K562 (cell line): ENCODE data around the gene GFRA1. TPM values are rescaled to one million over a fixed set of nuclear protein-coding genes. Genes with fewer than 3 reads are reported as not detected.

Experiments used
- ATAC-seq: fragments of 200-7000 bp; cut with Tn5 transposase; 3 replicates; pipeline ENCODE4 v1.9.1; 2020; ENCODE audit warnings: moderate library complexity
- BruUV-seq: library from RNA; stranded (reverse); fragments of 400-500 nt; replicated peaks from 2 replicates; lab custom pipeline; 2021; lab: Mats Ljungman, UMichigan
- CTCF ChIA-PET: fragments of 300-600 bp; formaldehyde crosslinking; extraction: SDS; loops from one replicate; lab custom pipeline; 2021; ENCODE audit warnings: low intra/inter-chr PET ratio; lab: Yijun Ruan, JAX
- POLR2A ChIA-PET: fragments of 300-600, 350-650 bp; sonication (Branson Sonifier 250); formaldehyde crosslinking; extraction: SDS; loops from one replicate; lab custom pipeline; 2021; ENCODE audit warnings: antibody characterized with exemption, inconsistent platforms; lab: Yijun Ruan, JAX
- DNase-seq, 4 experiments: peaks; one replicate each; pipeline versions ENCODE4 v3.0.0 to v3.0.0-alpha.2; 2011 to 2018; ENCODE audit warnings: low spot score in 3 of 4, mixed read lengths in 3 of 4; ENCODE audit errors: extremely low read depth in 1 of 4
- FAIRE-seq: peaks from 2 replicates; lab custom pipeline; 2011; peaks lifted over from hg19 to GRCh38; lab: Jason Lieb, UNC
- H2AFZ ChIP-seq: 2 replicates; pipeline ENCODE4 v1.6.0; 2011; ENCODE audit warnings: low read depth, low read length, control low read depth, inconsistent platforms
- H3K27ac ChIP-seq: fragments of 200-600 bp; 3 replicates; pipeline ENCODE4 v1.8.0; 2011; ENCODE audit warnings: low read depth, mild to moderate bottlenecking, control low read depth, inconsistent platforms, low read length, moderate library complexity, mixed read lengths; ENCODE audit errors: extremely low read depth
- H3K27me3 ChIP-seq, 2 experiments: fragments of 300-600 bp in 1 of 2; 2 replicates in 1 of 2; 3 replicates in 1 of 2; pipeline versions ENCODE4 v1.6.0 to v1.8.0; 2011; ENCODE audit warnings: inconsistent platforms in 2 of 2, low read length in 2 of 2, mild to moderate bottlenecking in 1 of 2, mixed read lengths in 1 of 2, moderate library complexity in 1 of 2; ENCODE audit not compliant: control insufficient read depth in 2 of 2, insufficient read depth in 2 of 2
- H3K36me3 ChIP-seq: fragments of 300-600 bp; 3 replicates; pipeline ENCODE4 v1.8.0; 2011; ENCODE audit warnings: mild to moderate bottlenecking, low read length, inconsistent platforms; ENCODE audit not compliant: control insufficient read depth, insufficient read depth
- H3K4me1 ChIP-seq, 2 experiments: fragments of 200-600 bp in 1 of 2; replicated peaks in 1 of 2; 2 replicates in 1 of 2; 3 replicates in 1 of 2; pipeline versions ENCODE4 v1.5.1 to v1.8.0; 2011; ENCODE audit warnings: inconsistent platforms in 2 of 2, low read length in 2 of 2, mild to moderate bottlenecking in 1 of 2, mixed read lengths in 1 of 2, moderate library complexity in 1 of 2; ENCODE audit not compliant: control insufficient read depth in 2 of 2, insufficient read depth in 2 of 2
- H3K4me2 ChIP-seq: 2 replicates; pipeline ENCODE4 v1.6.1; 2011; ENCODE audit warnings: low read length, control low read depth, inconsistent platforms, mixed read lengths; ENCODE audit not compliant: insufficient read depth
- H3K4me3 ChIP-seq: fragments of 200-600 bp; sonication (generic), shearing (Covaris generic); 2 replicates; pipeline ENCODE4 v1.5.1; 2016; ENCODE audit warnings: control low read depth, inconsistent platforms
- H3K79me2 ChIP-seq: fragments of 200-600 bp; 3 replicates; pipeline ENCODE4 v1.8.0; 2011; ENCODE audit warnings: low read length, inconsistent platforms; ENCODE audit not compliant: control insufficient read depth, insufficient read depth
- H3K9ac ChIP-seq, 2 experiments: 2 replicates each; pipeline versions ENCODE4 v1.6.0 to v1.6.1; 2011; ENCODE audit warnings: low read depth in 2 of 2, low read length in 2 of 2, control low read depth in 1 of 2, inconsistent platforms in 1 of 2, mild to moderate bottlenecking in 1 of 2, mixed read lengths in 1 of 2; ENCODE audit not compliant: insufficient read depth in 1 of 2
- H3K9me1 ChIP-seq: one replicate; pipeline ENCODE4 v1.6.0; 2011; ENCODE audit warnings: inconsistent platforms, mild to moderate bottlenecking, low read length, moderate library complexity; ENCODE audit not compliant: control insufficient read depth, insufficient read depth
- H3K9me3 ChIP-seq: replicated peaks from 2 replicates; pipeline ENCODE4 v1.5.1; 2011; ENCODE audit warnings: low read depth, low read length, inconsistent platforms; ENCODE audit not compliant: control insufficient read depth, insufficient read depth
- H4K20me1 ChIP-seq: replicated peaks from 2 replicates; pipeline ENCODE4 v1.6.1; 2011; ENCODE audit warnings: low read length, inconsistent platforms, mixed read lengths; ENCODE audit not compliant: control insufficient read depth, insufficient read depth
- BMI1 ChIP-seq: fragments of 150-350 bp; IDR thresholded peaks from 2 replicates; pipeline ENCODE4 v1.6.1; 2014; ENCODE audit warnings: low read length
- HNRNPK ChIP-seq: fragments of 200-400 bp; formaldehyde crosslinking; IDR thresholded peaks from one replicate; pipeline ENCODE4 v1.6.1; 2018; ENCODE audit warnings: mild to moderate bottlenecking, low read depth, low read length; ENCODE audit not compliant: poor library complexity, severe bottlenecking
- NR3C1 ChIP-seq: sonication (generic); formaldehyde crosslinking; IDR thresholded peaks from 2 replicates; pipeline ENCODE4 v1.8.1; 2022; ENCODE audit warnings: missing genetic modification reagents
- ZNF384 ChIP-seq: IDR thresholded peaks from 2 replicates; pipeline ENCODE4 v1.6.1; 2012; ENCODE audit warnings: low read depth, low read length, improper control_type of control experiment
- WGBS: fragments of 100-300 bp; shearing (Covaris generic); methylation state at CpG from one replicate; pipeline ENCODE4 v1.1.6; 2016; ENCODE audit warnings: low coverage, mixed read lengths; ENCODE audit not compliant: insufficient coverage; ENCODE audit errors: missing lambda C conversion rate; 5-methylcytosine and 5-hydroxymethylcytosine counted together
- in situ Hi-C: fragments of 300-500 bp; cut with MboI; formaldehyde crosslinking; loops from 4 replicates; pipeline ENCODE4 v1.15.0; 2018; ENCODE audit warnings: inconsistent platforms, mixed read lengths
- intact Hi-C: fragments of 100-400 bp; cut with micrococcal nuclease; formaldehyde crosslinking; loops from 2 replicates; pipeline ENCODE4 v1.14.2; 2022
- polyA plus RNA-seq, 8 experiments: library from polyadenylated mRNA; depleted of rRNA in 4 of 8; stranded (reverse) in 5 of 8; unstranded in 3 of 8; fragments of >200 nt; fragmentation: Nextera tagmentation in 2 of 8; fragmentation: Illumina TruSeq in 1 of 8; extraction: Ambion mirVana in 2 of 8; extraction: Trizol in 1 of 8; gene quantifications; 2 replicates each; pipeline versions ENCODE4 v1.2.1 to v1.2.3, GENCODE V29; 2011 to 2014; ENCODE audit warnings: inconsistent platforms in 1 of 8, missing spikeins in 1 of 8
- total RNA-seq, 7 experiments: library from RNA; depleted of rRNA in 6 of 7; stranded (reverse); fragments of >200 nt in 6 of 7; fragmentation: Illumina TruSeq in 2 of 7; extraction: Trizol in 2 of 7; gene quantifications; 2 replicates each; pipeline versions ENCODE4 v1.2.1 to v1.2.3, GENCODE V29; 2011 to 2021; ENCODE audit warnings: low replicate concordance in 1 of 7
- TF ChIP-seq, protein P1 (sequence below): fragments of 250-450 bp; sonication (Bioruptor Pico); IDR thresholded peaks from 2 replicates; pipeline ENCODE4 v1.6.1; 2021; ENCODE audit warnings: mild to moderate bottlenecking
- TF ChIP-seq, protein P2 (sequence below): fragments of 250-450 bp; sonication (Bioruptor Pico); IDR thresholded peaks from 2 replicates; pipeline ENCODE4 v1.8.0; 2021; ENCODE audit warnings: mild to moderate bottlenecking, moderate library complexity
- TF ChIP-seq, protein P3 (sequence below): sonication (generic); formaldehyde crosslinking; IDR thresholded peaks from 2 replicates; pipeline ENCODE4 v1.8.0; 2022; ENCODE audit warnings: mild to moderate bottlenecking, missing genetic modification reagents
- TF ChIP-seq, protein P4 (sequence below): sonication (generic); formaldehyde crosslinking; IDR thresholded peaks from 2 replicates; pipeline ENCODE4 v1.8.1; 2023; ENCODE audit warnings: mild to moderate bottlenecking, missing genetic modification reagents, moderate library complexity

Gene GFRA1
- total and polyA plus RNA-seq, 9 of the 15 experiments (the other 6 are each of a cell fraction or from before 2014, with no cell fraction given), result 0.04 TPM; not detected in 8

DNA sequence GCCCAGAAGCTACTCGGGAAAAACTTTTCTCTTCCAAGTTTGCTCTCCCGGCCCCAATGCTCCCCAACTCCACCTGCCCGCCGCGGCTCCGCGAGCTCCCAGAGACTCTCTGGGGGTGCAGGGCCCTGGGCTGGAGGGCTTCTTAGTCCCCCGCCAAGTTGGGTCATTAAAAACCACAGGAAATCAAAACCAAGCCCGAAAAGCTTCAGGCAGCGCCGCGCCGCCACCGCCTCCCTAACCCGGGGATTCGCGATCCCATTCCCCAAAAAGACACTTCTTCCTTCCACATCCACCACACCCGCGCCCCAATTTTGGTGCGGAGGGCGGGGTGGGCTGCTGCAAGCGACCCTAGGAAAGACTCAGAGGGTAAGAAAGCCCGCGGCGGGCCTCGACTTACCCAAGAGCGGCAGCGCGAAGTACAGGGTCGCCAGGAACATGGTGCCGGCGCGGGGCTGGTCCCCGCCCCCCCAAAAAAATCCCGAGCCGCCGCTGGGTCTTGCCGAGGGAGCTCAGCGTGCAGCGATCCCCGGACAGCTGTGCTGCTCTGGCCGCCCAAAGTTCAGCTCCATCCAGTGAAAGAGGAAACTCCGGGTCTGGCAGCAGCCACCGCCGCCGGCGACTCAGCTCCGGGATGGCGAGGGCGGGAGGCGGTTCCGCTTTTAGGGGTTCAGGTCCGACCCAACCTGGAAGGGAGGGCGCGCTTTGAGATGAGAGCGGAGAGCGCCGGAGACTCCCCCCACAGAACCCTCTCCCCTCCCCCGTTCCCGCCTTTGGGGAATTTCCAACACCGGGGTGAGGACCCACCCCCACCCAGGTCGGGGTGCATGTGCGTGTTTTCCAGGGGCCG, 1.2 kb downstream of the GFRA1 start:
- Histone ChIP-seq H3K27me3 (peaks cover 0 to 22% of the 10 kb centered on the region in 2 experiments; a peak in 2 of 5 replicates), H3K27ac (no peak overlapping the region), H3K4me1 (no peaks in the 10 kb centered on the region; a peak in 2 of 5 replicates), H3K4me2 (no peak overlapping the region), H2AFZ (no peak overlapping the region), H3K79me2 (no peaks in the 10 kb centered on the region), H3K36me3 (no peaks in the 10 kb centered on the region), H3K4me3 (no peak overlapping the region), H3K9me3 (no peaks in the 10 kb centered on the region), H4K20me1 (no peaks in the 10 kb centered on the region), H3K9me1 (no peaks in the 10 kb centered on the region), H3K9ac (no peak overlapping the region)
- BruUV-seq, result no TSS peak
- DNase-seq (no peak), ATAC-seq (no peak), FAIRE-seq (no peak)
- CTCF ChIA-PET, result no interaction called here
- WGBS, result 1% methylated on average over 28 of the region's 64 CpGs
- POLR2A ChIA-PET, result no interaction called here
- in situ Hi-C loops, result no loop called here
- intact Hi-C loops, result no loop called here
- TF ChIP-seq, protein P1, sequence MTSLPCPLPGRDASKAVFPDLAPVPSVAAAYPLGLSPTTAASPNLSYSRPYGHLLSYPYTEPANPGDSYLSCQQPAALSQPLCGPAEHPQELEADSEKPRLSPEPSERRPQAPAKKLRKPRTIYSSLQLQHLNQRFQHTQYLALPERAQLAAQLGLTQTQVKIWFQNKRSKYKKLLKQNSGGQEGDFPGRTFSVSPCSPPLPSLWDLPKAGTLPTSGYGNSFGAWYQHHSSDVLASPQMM (CRISPR knock-in tag), result no peak

DNA sequence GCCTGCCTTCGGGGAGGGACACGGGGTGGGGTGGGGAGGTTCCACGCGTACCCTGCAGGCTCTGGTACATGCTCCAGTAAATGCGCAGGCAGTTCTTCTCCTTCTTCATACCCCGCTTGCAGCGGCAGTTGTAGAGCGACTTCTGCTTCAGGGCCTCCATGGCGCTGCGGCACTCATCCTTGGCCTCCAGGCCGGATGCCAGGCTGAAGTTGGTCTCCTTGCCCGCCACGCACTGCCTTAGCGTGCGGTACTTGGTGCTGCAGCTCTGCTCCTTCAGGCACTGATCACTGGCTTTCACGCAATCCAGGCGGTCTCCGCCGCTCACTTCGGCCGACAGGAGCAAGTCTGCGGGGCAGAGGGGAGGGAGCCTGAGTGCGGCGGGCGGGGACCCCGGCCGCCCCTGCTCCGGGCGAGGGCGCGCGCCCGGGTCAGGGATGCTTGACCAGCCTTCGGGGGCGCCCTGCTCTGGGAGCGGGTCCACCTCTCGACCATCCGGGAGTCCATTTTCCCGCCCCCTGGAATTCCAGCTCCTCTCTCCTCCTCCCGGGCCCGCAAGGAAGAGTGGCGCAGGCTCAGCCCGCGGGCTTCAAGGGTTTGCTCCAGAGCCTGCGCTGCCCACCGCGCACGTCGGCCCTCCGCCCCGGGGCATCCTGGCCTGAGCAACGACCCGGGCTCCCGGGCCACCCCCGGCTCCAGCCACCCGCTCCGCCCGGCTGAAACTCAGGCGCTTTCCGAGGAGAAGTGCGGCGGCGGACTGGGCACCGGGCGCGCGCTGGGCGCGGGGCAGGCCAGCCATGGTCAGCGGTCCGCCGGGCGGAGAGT, 2.0 kb downstream of the GFRA1 start:
- WGBS, result 4% methylated on average over 32 of the region's 73 CpGs
- ChIA-PET POLR2A (no interaction called here), CTCF (no interaction called here)
- DNase-seq, result no peak
- no peak for ATAC-seq
- Histone ChIP-seq H3K9me1 (no peaks in the 10 kb centered on the region), H3K27ac (no peak overlapping the region), H3K9me3 (no peaks in the 10 kb centered on the region), H3K79me2 (no peaks in the 10 kb centered on the region), H2AFZ (no peak overlapping the region), H3K36me3 (no peaks in the 10 kb centered on the region), H4K20me1 (no peaks in the 10 kb centered on the region), H3K4me3 (no peak overlapping the region), H3K9ac (no peak overlapping the region), H3K4me2 (no peak overlapping the region), H3K27me3 (peaks cover 0 to 22% of the 10 kb centered on the region in 2 experiments; a peak in 2 of 5 replicates), H3K4me1 (no peaks in the 10 kb centered on the region; a peak in 2 of 5 replicates)
- no TSS peak for BruUV-seq
- intact Hi-C loops, result no loop called here
- no peak for FAIRE-seq
- in situ Hi-C loops, result no loop called here
- TF ChIP-seq, protein P2, sequence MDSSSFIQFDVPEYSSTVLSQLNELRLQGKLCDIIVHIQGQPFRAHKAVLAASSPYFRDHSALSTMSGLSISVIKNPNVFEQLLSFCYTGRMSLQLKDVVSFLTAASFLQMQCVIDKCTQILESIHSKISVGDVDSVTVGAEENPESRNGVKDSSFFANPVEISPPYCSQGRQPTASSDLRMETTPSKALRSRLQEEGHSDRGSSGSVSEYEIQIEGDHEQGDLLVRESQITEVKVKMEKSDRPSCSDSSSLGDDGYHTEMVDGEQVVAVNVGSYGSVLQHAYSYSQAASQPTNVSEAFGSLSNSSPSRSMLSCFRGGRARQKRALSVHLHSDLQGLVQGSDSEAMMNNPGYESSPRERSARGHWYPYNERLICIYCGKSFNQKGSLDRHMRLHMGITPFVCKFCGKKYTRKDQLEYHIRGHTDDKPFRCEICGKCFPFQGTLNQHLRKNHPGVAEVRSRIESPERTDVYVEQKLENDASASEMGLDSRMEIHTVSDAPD, result no peak
- TF ChIP-seq BMI1, result no peak
- TF ChIP-seq NR3C1 (CRISPR knock-in tag), result no peak
- TF ChIP-seq, protein P3, sequence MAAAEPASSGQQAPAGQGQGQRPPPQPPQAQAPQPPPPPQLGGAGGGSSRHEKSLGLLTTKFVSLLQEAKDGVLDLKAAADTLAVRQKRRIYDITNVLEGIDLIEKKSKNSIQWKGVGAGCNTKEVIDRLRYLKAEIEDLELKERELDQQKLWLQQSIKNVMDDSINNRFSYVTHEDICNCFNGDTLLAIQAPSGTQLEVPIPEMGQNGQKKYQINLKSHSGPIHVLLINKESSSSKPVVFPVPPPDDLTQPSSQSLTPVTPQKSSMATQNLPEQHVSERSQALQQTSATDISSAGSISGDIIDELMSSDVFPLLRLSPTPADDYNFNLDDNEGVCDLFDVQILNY (CRISPR knock-in tag), result no peak
- TF ChIP-seq ZNF384, result no peak
- no peak for TF ChIP-seq HNRNPK
- TF ChIP-seq, protein P4, sequence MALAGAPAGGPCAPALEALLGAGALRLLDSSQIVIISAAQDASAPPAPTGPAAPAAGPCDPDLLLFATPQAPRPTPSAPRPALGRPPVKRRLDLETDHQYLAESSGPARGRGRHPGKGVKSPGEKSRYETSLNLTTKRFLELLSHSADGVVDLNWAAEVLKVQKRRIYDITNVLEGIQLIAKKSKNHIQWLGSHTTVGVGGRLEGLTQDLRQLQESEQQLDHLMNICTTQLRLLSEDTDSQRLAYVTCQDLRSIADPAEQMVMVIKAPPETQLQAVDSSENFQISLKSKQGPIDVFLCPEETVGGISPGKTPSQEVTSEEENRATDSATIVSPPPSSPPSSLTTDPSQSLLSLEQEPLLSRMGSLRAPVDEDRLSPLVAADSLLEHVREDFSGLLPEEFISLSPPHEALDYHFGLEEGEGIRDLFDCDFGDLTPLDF (CRISPR knock-in tag), result no peak
